Mesenchymal stem cell (in vitro differentiated cells and primary cell): ENCODE data around the gene ANKRD62.

Experiments
- DNase-seq: peaks from one replicate; pipeline ENCODE4 v3.0.0-alpha.2; 2013
- H2AFZ ChIP-seq: one replicate; pipeline ENCODE4 v1.6.1; 2013; ENCODE audit warnings: low read depth, mild to moderate bottlenecking, control low read depth, inconsistent platforms, low read length, moderate library complexity
- H2AK5ac ChIP-seq: 2 replicates; pipeline ENCODE4 v1.6.1; 2013; ENCODE audit warnings: low read length, moderate library complexity, mild to moderate bottlenecking, inconsistent platforms; ENCODE audit not compliant: severe bottlenecking
- H2BK120ac ChIP-seq: one replicate; pipeline ENCODE4 v1.6.1; 2013; ENCODE audit warnings: low read depth, mild to moderate bottlenecking, inconsistent platforms, low read length, moderate library complexity
- H2BK12ac ChIP-seq, 2 experiments: one replicate each; pipeline ENCODE4 v1.6.1; 2013; ENCODE audit warnings: inconsistent platforms in 2 of 2, low read length in 2 of 2, mild to moderate bottlenecking in 2 of 2, moderate library complexity in 2 of 2, control low read depth in 1 of 2
- H2BK15ac ChIP-seq: one replicate; pipeline ENCODE4 v1.6.1; 2013; ENCODE audit warnings: mild to moderate bottlenecking, low read depth, inconsistent platforms; ENCODE audit not compliant: poor library complexity, severe bottlenecking
- H2BK5ac ChIP-seq: 2 replicates; pipeline ENCODE4 v1.6.1; 2013; ENCODE audit warnings: low read depth, mild to moderate bottlenecking, low read length, control low read depth, inconsistent platforms; ENCODE audit not compliant: poor library complexity, severe bottlenecking
- H3K14ac ChIP-seq, 2 experiments: one replicate each; pipeline ENCODE4 v1.6.1; 2013; ENCODE audit warnings: inconsistent platforms in 2 of 2, low read length in 2 of 2, control low read depth in 1 of 2, mild to moderate bottlenecking in 1 of 2, moderate library complexity in 1 of 2
- H3K18ac ChIP-seq, 2 experiments: one replicate each; pipeline ENCODE4 v1.6.1; 2013; ENCODE audit warnings: inconsistent platforms in 2 of 2, low read length in 2 of 2, control low read depth in 1 of 2, low read depth in 1 of 2, mild to moderate bottlenecking in 1 of 2
- H3K23ac ChIP-seq, 2 experiments: one replicate each; pipeline ENCODE4 v1.6.1; 2013; ENCODE audit warnings: inconsistent platforms in 2 of 2, low read length in 2 of 2, mild to moderate bottlenecking in 2 of 2, moderate library complexity in 2 of 2, control low read depth in 1 of 2
- H3K27ac ChIP-seq: 2 replicates; pipeline ENCODE4 v1.5.1; 2013; ENCODE audit warnings: mild to moderate bottlenecking, moderate library complexity, low read length, control low read depth, inconsistent platforms; ENCODE audit not compliant: poor library complexity, severe bottlenecking
- H3K27me3 ChIP-seq, 2 experiments: 2 replicates each; pipeline versions ENCODE4 v1.6.1 to v1.7.0; 2013; ENCODE audit warnings: low read length in 2 of 2, mild to moderate bottlenecking in 2 of 2, moderate library complexity in 2 of 2, control low read depth in 1 of 2, inconsistent platforms in 1 of 2; ENCODE audit not compliant: control insufficient read depth in 1 of 2, insufficient read depth in 1 of 2
- H3K36me3 ChIP-seq, 2 experiments: 2 replicates each; pipeline versions ENCODE4 v1.6.1 to v1.7.0; 2013; ENCODE audit warnings: low read length in 2 of 2, control low read depth in 1 of 2, inconsistent platforms in 1 of 2, low read depth in 1 of 2, mild to moderate bottlenecking in 1 of 2; ENCODE audit not compliant: insufficient read depth in 2 of 2, control insufficient read depth in 1 of 2
- H3K4ac ChIP-seq, 2 experiments: one replicate each; pipeline ENCODE4 v1.6.1; 2013; ENCODE audit warnings: inconsistent platforms in 2 of 2, low read length in 2 of 2, mild to moderate bottlenecking in 2 of 2, moderate library complexity in 2 of 2, control low read depth in 1 of 2, low read depth in 1 of 2
- H3K4me1 ChIP-seq: 2 replicates; pipeline ENCODE4 v1.6.1; 2013; ENCODE audit warnings: low read depth, low read length, control low read depth; ENCODE audit not compliant: control insufficient read depth, insufficient read depth
- H3K4me2 ChIP-seq: 2 replicates; pipeline ENCODE4 v1.6.1; 2013; ENCODE audit warnings: low read length, mild to moderate bottlenecking, inconsistent platforms; ENCODE audit not compliant: poor library complexity, severe bottlenecking
- H3K4me3 ChIP-seq, 2 experiments: 2 replicates each; pipeline versions ENCODE4 v1.5.1 to v1.7.0; 2013; ENCODE audit warnings: low read length in 2 of 2, mild to moderate bottlenecking in 2 of 2, control low read depth in 1 of 2, low read depth in 1 of 2; ENCODE audit not compliant: insufficient read depth in 1 of 2
- H3K79me1 ChIP-seq: replicated peaks from 2 replicates; pipeline ENCODE4 v1.6.1; 2013; ENCODE audit warnings: mild to moderate bottlenecking, control low read depth, low read length, inconsistent platforms; ENCODE audit not compliant: poor library complexity, severe bottlenecking
- H3K9ac ChIP-seq: 2 replicates; pipeline ENCODE4 v1.7.0; 2013; ENCODE audit warnings: mild to moderate bottlenecking, low read length, moderate library complexity
- H3K9me3 ChIP-seq: 2 replicates; pipeline ENCODE4 v1.7.0; 2013; ENCODE audit warnings: mild to moderate bottlenecking, low read length; ENCODE audit not compliant: control insufficient read depth
- H4K8ac ChIP-seq: one replicate; pipeline ENCODE4 v1.6.1; 2013; ENCODE audit warnings: inconsistent platforms, mild to moderate bottlenecking, low read length, moderate library complexity
- H4K91ac ChIP-seq: one replicate; pipeline ENCODE4 v1.6.1; 2013; ENCODE audit warnings: mild to moderate bottlenecking, low read length, inconsistent platforms
- WGBS: methylation state at CpG from one replicate; pipeline ENCODE4 v1.1.7; 2013; ENCODE audit warnings: mixed read lengths; 5-methylcytosine and 5-hydroxymethylcytosine counted together

Gene ANKRD62

DNA sequence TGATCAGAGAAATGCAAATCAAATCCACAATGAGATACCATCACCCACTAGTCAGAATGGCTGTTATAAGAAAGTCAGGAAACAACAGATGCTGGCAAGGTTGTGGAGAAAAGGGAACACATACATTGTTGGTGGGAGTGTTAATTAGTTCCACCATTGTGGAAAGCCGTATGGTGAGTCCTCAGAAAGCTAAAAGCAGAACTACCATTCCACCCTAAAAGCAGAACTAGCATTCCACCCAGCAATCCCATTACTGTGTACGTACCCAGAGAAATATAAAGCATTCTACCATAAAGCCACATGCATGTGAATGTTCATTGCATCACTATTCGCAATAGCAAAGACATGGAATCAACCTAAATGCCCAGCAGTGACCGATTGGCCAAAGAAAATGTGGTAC is 60.7 kb downstream of the ANKRD62 start:
- H2AK5ac ChIP-seq: no peak overlapping the region
- 67% methylated on average over 4 of the region's 4 CpGs for WGBS
- peaks cover 7 to 8% of the 10 kb centered on the region in 2 experiments for H3K27me3 ChIP-seq
- H4K8ac ChIP-seq: no peak overlapping the region
- no peak overlapping the region for H3K4me3 ChIP-seq
- H2BK5ac ChIP-seq: no peak overlapping the region
- H2BK15ac ChIP-seq: no peak overlapping the region
- H3K4me2 ChIP-seq: no peak overlapping the region
- H2BK12ac ChIP-seq: no peak overlapping the region
- H3K4me1 ChIP-seq: no peaks in the 10 kb centered on the region
- no peaks in the 10 kb centered on the region for H3K79me1 ChIP-seq
- no peak overlapping the region for H3K27ac ChIP-seq
- H3K36me3 ChIP-seq: no peaks in the 10 kb centered on the region
- H3K18ac ChIP-seq: no peak overlapping the region
- H2BK120ac ChIP-seq: no peak overlapping the region
- H3K4ac ChIP-seq: no peak overlapping the region
- H4K91ac ChIP-seq: no peak overlapping the region
- no peak overlapping the region for H3K9ac ChIP-seq
- no peak overlapping the region for H3K23ac ChIP-seq
- no peak overlapping the region for H2AFZ ChIP-seq
- DNase-seq: no peak
- no peak overlapping the region for H3K14ac ChIP-seq
- no peaks in the 10 kb centered on the region for H3K9me3 ChIP-seq

DNA sequence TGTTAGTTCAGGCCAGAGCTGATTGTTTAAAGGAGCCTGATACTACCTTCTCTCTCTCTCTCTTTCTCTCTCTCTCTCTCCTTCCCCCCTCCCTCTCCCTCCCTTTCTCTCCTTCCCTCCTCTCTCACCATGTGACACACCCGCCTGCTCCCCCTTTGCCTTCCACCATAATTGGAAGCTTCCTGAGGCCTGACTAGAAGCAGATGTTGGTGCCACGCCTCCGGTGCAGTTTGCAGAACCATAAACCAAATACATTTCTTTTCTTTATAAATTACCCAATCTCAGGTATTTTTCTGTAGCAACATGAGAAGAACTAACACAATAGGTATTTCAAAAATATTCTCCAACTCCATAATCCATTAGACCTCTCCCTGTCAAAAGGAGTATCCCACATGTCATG is 62.4 kb downstream of the ANKRD62 start:
- Histone ChIP-seq H3K4ac (no peak overlapping the region), H3K23ac (no peak overlapping the region), H2BK15ac (no peak overlapping the region), H3K4me2 (no peak overlapping the region), H3K79me1 (no peaks in the 10 kb centered on the region), H3K4me3 (no peak overlapping the region), H2AFZ (no peak overlapping the region), H3K9me3 (no peaks in the 10 kb centered on the region), H2BK5ac (no peak overlapping the region), H3K27me3 (peaks cover 7 to 8% of the 10 kb centered on the region in 2 experiments), H2BK120ac (no peak overlapping the region), H3K18ac (no peak overlapping the region), H3K27ac (no peak overlapping the region), H4K8ac (no peak overlapping the region), H3K36me3 (no peaks in the 10 kb centered on the region), H2AK5ac (no peak overlapping the region), H3K4me1 (no peaks in the 10 kb centered on the region), H3K9ac (no peak overlapping the region), H4K91ac (no peak overlapping the region), H2BK12ac (no peak overlapping the region), H3K14ac (no peak overlapping the region)
- 90% methylated on average over 3 of the region's 3 CpGs for WGBS
- no peak for DNase-seq

DNA sequence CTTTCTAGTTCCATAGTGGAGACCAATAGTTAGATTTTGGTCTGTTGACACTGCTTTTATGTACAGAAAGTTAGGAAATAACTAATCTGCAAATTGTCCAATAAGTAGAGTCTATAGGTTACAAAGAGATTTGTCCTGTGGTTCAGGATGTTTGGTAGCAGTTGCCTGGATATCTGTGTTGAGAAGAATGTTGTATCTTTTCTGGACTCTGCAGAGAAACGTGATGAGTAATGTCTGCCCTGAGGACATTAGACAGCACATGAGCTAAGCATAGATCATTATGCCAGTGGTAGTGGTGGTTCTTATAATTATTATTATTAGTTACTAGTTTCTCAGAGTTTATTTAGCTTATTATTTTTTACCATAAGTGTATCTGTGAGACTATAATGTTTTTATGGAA is 65.8 kb downstream of the ANKRD62 start:
- Histone ChIP-seq H4K8ac (no peak overlapping the region), H3K27me3 (no peaks in the 10 kb centered on the region), H3K36me3 (no peaks in the 10 kb centered on the region), H4K91ac (no peak overlapping the region), H3K4me1 (no peaks in the 10 kb centered on the region), H2AFZ (no peak overlapping the region), H3K27ac (no peak overlapping the region), H2BK120ac (no peak overlapping the region), H2BK5ac (no peak overlapping the region), H3K9ac (no peak overlapping the region), H3K14ac (no peak overlapping the region), H3K4me2 (no peak overlapping the region), H3K79me1 (no peaks in the 10 kb centered on the region), H2BK12ac (no peak overlapping the region), H2BK15ac (no peak overlapping the region), H3K18ac (no peak overlapping the region), H3K23ac (no peak overlapping the region), H3K4me3 (no peak overlapping the region), H3K9me3 (peaks cover 6% of the 10 kb centered on the region), H3K4ac (no peak overlapping the region), H2AK5ac (no peak overlapping the region)
- WGBS: 17% methylated on average over 1 of the region's 1 CpG
- peak; percentile 14 for DNase-seq

DNA sequence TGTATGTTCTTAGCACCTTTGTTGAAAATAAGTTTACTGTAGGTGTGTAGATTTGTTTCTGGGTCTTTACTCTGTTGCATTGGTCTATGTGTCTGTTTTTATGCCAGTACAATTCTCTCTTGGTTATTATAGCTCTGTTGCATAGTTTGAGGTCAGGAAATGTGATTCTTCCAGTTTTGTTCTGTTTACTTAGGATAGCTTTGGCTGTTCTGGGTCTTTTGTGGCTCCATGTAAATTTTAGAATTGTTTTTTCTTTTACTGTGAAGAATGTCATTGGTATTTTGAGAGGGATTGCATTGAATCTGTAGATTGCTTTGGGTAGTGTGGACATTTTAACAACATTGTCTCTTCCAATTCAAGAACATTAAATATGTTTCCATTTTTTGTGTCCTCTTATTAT is 69.1 kb downstream of the ANKRD62 start:
- Histone ChIP-seq H3K27ac (no peak overlapping the region), H3K23ac (no peak overlapping the region), H2AFZ (no peak overlapping the region), H3K4me3 (no peak overlapping the region), H4K8ac (no peak overlapping the region), H3K27me3 (no peaks in the 10 kb centered on the region), H2BK120ac (no peak overlapping the region), H2BK5ac (no peak overlapping the region), H3K36me3 (no peaks in the 10 kb centered on the region), H2AK5ac (no peak overlapping the region), H3K4me2 (no peak overlapping the region), H4K91ac (no peak overlapping the region), H2BK12ac (no peak overlapping the region), H3K4ac (no peak overlapping the region), H3K9me3 (peaks cover 12% of the 10 kb centered on the region), H2BK15ac (no peak overlapping the region), H3K14ac (no peak overlapping the region), H3K4me1 (no peaks in the 10 kb centered on the region), H3K18ac (no peak overlapping the region), H3K79me1 (no peaks in the 10 kb centered on the region), H3K9ac (no peak overlapping the region)
- DNase-seq: no peak
